Breast epithelium (tissue), 4 donors: ENCODE measurements around the gene CRYBB3. TPM values are rescaled to one million over a fixed set of nuclear protein-coding genes. Genes with fewer than 3 reads are reported as not detected.

Experiments
- DNase-seq, 2 donors: peaks; one replicate each; pipeline ENCODE4 v3.0.0-alpha.2; 2019; ENCODE audit warnings: low spot score in 2 of 2
- H3K27ac ChIP-seq, 2 donors: fragments of 200-600 bp; sonication (generic) in 1 of 2; one replicate each; pipeline ENCODE4 v1.5.1; 2016 to 2019; ENCODE audit warnings: mild to moderate bottlenecking in 1 of 2
- H3K27me3 ChIP-seq, 2 donors: fragments of 200-600 bp; sonication (generic) in 1 of 2; one replicate each; pipeline versions ENCODE4 v1.5.1 to v1.6.0; 2017 to 2019; ENCODE audit warnings: control low read depth in 1 of 2, mild to moderate bottlenecking in 1 of 2
- H3K36me3 ChIP-seq: fragments of 200-600 bp; one replicate; pipeline ENCODE4 v1.5.1; 2019
- H3K4me1 ChIP-seq, 2 donors: fragments of 200-600 bp; sonication (generic); one replicate each; pipeline ENCODE4 v1.5.1; 2016 to 2019; ENCODE audit warnings: control low read depth in 1 of 2
- H3K4me3 ChIP-seq, 3 donors: fragments of 200-600 bp; sonication (generic); 1 replicate in 2 of 3; 2 replicates in 1 of 3; pipeline ENCODE4 v1.5.1; 2016 to 2019; ENCODE audit warnings: mild to moderate bottlenecking in 3 of 3, moderate library complexity in 2 of 3
- H3K9me3 ChIP-seq, 2 donors: fragments of 200-600 bp; sonication (generic) in 1 of 2; one replicate each; pipeline ENCODE4 v1.5.1; 2016 to 2019; ENCODE audit warnings: control low read depth in 1 of 2
- POLR2A ChIP-seq: fragments of 450-650 bp; IDR thresholded peaks from one replicate; pipeline ENCODE4 v1.6.1; 2016; ENCODE audit warnings: antibody characterized with exemption, mild to moderate bottlenecking, moderate library complexity
- POLR2AphosphoS5 ChIP-seq, 3 donors: sonication (generic); formaldehyde crosslinking; IDR thresholded peaks; one replicate each; pipeline ENCODE4 v1.6.1; 2017; ENCODE audit warnings: antibody characterized with exemption in 3 of 3
- intact Hi-C: fragments of 100-400 bp; cut with DNase I; formaldehyde crosslinking; loops from one replicate; pipeline ENCODE4 v1.15.1; 2023; ENCODE audit warnings: low total_unique reads
- total RNA-seq, 3 donors: library from RNA; depleted of rRNA; stranded (reverse); fragments of >200 nt; gene quantifications; one replicate each; pipeline ENCODE4 v1.1.0, GENCODE V29; 2016
- TF ChIP-seq, protein P1 (sequence below), 3 donors: fragments of 450-650 bp; IDR thresholded peaks; one replicate each; pipeline ENCODE4 v1.5.1; 2016 to 2017; ENCODE audit warnings: antibody characterized with exemption in 3 of 3, mild to moderate bottlenecking in 3 of 3, moderate library complexity in 3 of 3

Gene CRYBB3
- total RNA-seq, 3 donors from 2014 or later: 0.66 TPM; not detected in 2

DNA sequence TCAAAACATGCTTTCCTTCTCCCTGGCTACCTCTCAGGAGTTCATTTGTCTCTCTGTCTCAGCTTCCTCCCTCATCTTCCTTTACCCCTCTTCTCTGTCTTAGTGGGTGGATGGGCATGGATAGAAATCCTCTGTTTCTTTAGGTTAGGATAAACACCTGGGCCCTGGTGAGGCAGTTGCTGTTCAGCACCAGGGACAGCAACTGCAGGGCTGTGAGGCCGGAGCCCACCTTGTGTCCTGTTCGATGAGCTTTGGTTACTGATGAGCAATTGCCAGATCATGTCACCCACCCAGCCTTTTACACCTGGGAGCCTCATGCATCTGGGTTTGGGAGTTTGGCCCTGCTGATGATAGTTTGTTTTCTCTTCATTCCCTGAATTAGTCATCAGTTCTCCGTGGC lies 6.1 kb upstream of the CRYBB3 start:
- Histone ChIP-seq H3K4me3 (no peak overlapping the region), H3K27ac (no peak overlapping the region), H3K4me1 (no peaks in the 10 kb centered on the region), H3K36me3 (no peaks in the 10 kb centered on the region), H3K9me3 (no peaks in the 10 kb centered on the region), H3K27me3 (no peaks in the 10 kb centered on the region)
- no peak for DNase-seq
- TF ChIP-seq POLR2AphosphoS5 (IDR thresholded peaks at IDR 0.05): no peak
- no peak for TF ChIP-seq POLR2A
- TF ChIP-seq, protein P1, sequence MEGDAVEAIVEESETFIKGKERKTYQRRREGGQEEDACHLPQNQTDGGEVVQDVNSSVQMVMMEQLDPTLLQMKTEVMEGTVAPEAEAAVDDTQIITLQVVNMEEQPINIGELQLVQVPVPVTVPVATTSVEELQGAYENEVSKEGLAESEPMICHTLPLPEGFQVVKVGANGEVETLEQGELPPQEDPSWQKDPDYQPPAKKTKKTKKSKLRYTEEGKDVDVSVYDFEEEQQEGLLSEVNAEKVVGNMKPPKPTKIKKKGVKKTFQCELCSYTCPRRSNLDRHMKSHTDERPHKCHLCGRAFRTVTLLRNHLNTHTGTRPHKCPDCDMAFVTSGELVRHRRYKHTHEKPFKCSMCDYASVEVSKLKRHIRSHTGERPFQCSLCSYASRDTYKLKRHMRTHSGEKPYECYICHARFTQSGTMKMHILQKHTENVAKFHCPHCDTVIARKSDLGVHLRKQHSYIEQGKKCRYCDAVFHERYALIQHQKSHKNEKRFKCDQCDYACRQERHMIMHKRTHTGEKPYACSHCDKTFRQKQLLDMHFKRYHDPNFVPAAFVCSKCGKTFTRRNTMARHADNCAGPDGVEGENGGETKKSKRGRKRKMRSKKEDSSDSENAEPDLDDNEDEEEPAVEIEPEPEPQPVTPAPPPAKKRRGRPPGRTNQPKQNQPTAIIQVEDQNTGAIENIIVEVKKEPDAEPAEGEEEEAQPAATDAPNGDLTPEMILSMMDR (IDR thresholded peaks at IDR 0.05): no peak
- intact Hi-C loops: no loop called here

DNA sequence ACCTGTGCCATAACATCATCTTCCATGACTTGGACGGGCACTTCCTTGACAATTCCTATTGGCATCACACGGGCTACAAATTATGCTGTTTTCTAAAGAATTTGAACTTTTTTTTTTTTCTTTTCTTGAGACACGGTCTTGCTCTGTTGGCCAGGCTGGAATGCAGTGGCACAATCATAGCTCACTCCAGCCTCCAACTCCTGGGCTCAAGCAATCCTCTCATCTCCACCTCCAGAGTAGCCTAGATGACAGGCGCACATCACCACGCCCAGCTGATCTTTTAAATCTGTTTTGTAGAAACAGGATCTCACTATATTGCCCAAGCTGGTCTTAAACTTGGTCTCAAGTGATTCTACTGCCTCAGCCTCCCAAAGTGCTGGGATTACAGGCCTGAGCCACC lies 3.3 kb upstream of the CRYBB3 start:
- H3K9me3 ChIP-seq: no peaks in the 10 kb centered on the region
- DNase-seq: no peak
- no peaks in the 10 kb centered on the region for H3K27me3 ChIP-seq
- no peak overlapping the region for H3K4me3 ChIP-seq
- no peak overlapping the region for H3K27ac ChIP-seq
- intact Hi-C loops: no loop called here
- no peak for TF ChIP-seq POLR2A
- no peak for TF ChIP-seq POLR2AphosphoS5 (IDR thresholded peaks at IDR 0.05)
- TF ChIP-seq, protein P1 (IDR thresholded peaks at IDR 0.05): no peak
- H3K4me1 ChIP-seq: no peaks in the 10 kb centered on the region
- no peaks in the 10 kb centered on the region for H3K36me3 ChIP-seq

DNA sequence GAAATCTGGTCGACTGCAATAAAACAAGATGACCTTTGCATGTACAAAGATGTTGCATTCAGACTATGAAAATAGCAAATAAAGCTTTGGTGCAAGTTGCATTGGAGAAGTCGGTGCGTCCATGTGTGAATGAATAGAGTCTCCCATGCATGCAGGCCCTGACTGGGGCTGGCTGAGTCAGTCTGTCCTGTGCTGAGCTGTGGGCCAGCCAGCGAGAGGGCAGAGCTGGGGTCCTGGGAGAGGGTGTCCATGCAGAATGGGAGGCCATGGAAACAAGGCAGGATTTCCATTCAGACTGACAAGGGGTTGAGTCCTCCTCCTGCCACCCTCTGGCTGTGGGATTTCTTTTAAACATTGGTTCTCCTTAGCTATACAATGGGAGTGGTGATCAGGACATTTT lies 2.3 kb upstream of the CRYBB3 start:
- H3K9me3 ChIP-seq: no peaks in the 10 kb centered on the region
- H3K36me3 ChIP-seq: no peaks in the 10 kb centered on the region
- intact Hi-C loops: no loop called here
- DNase-seq: no peak
- H3K27me3 ChIP-seq: no peaks in the 10 kb centered on the region
- no peak overlapping the region for H3K27ac ChIP-seq
- no peak overlapping the region for H3K4me3 ChIP-seq
- TF ChIP-seq POLR2A: no peak
- TF ChIP-seq, protein P1 (IDR thresholded peaks at IDR 0.05): no peak
- no peak for TF ChIP-seq POLR2AphosphoS5 (IDR thresholded peaks at IDR 0.05)
- H3K4me1 ChIP-seq: no peaks in the 10 kb centered on the region

DNA sequence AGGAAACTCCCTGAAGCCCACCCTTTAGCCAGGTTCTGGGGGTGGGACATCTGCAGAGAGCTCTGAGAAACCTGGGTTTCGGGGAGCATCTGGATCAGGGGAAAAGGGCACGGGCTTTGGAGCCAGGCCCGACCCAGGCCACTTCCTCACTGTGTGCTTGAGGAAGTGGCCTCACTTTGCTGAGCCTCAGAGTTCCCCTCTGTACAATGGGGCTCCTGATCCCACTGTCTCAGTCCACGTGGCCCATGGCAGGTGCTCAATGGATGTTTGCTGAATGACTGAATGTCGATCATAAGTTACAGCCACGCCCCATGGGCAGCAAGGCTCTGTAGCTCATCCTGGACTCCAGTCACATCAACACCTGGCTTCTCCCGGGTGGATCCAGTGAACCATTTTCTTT lies 1.3 kb downstream of the CRYBB3 start:
- H3K9me3 ChIP-seq: no peaks in the 10 kb centered on the region
- no peak overlapping the region for H3K27ac ChIP-seq
- H3K36me3 ChIP-seq: no peaks in the 10 kb centered on the region
- intact Hi-C loops: no loop called here
- no peak overlapping the region for H3K4me3 ChIP-seq
- no peaks in the 10 kb centered on the region for H3K4me1 ChIP-seq
- TF ChIP-seq POLR2AphosphoS5 (IDR thresholded peaks at IDR 0.05) (no peak), POLR2A (no peak)
- TF ChIP-seq, protein P1 (IDR thresholded peaks at IDR 0.05): no peak
- DNase-seq: no peak
- H3K27me3 ChIP-seq: no peaks in the 10 kb centered on the region

DNA sequence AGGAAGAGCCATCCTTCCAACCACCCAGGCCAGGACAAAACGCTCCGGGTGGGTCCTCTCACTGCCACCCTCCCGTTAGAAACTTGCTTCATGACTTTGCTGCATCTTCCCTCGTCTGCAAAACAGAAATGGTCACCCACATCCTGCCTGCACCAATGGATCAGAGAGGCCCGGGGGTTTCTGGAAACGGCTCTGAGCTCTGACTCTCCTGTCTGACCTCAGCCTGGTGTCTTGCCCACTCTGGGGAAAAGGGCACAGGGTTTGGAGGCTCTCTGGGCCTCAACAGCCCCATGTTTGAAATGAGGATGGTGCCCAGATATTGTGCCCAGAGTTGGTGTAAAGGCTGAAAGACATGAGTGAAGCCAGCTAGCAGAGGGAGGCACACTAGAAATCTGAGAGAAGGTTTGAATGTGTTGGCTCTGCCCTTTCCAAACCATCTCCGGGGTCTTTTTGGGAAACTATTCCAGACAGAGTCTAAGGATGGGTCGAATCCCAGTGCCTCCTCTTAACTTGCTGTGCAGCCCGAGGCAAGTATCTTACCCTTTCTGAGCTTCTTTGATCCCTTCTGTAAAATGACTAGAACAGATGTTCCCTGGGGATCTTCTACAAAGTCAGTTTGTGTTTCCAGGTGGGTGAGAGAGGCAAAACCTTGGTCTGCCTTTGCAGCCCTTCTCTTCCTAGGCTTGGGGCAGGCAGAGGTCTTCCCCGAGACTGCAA lies 2.1 kb downstream of the CRYBB3 start:
- H3K9me3 ChIP-seq: no peaks in the 10 kb centered on the region
- H3K36me3 ChIP-seq: no peaks in the 10 kb centered on the region
- no peak overlapping the region for H3K27ac ChIP-seq
- H3K27me3 ChIP-seq: no peaks in the 10 kb centered on the region
- H3K4me3 ChIP-seq: no peak overlapping the region
- intact Hi-C loops: no loop called here
- no peak for DNase-seq
- TF ChIP-seq POLR2AphosphoS5 (IDR thresholded peaks at IDR 0.05) (no peak), POLR2A (no peak)
- TF ChIP-seq, protein P1 (IDR thresholded peaks at IDR 0.05): no peak
- H3K4me1 ChIP-seq: no peaks in the 10 kb centered on the region
